Dermis blood vessel endothelial cell (primary cell): Measurements from ENCODE around the gene TPM4. TPM values are rescaled to one million over a fixed set of nuclear protein-coding genes. Genes with fewer than 3 reads are reported as not detected.
"Not testable (repeated sequence)": the region's sequence is repeated elsewhere in the genome, so short reads cannot be mapped to it uniquely, and the experiment has no call there.

ENCODE experiments used
- DNase-seq: peaks from one replicate; pipeline ENCODE4 v3.0.0; 2010
- total RNA-seq: library from RNA; depleted of rRNA; stranded (reverse); fragments of >200 nt; gene quantifications from 2 replicates; pipeline ENCODE4 v1.2.3, GENCODE V29; 2014

The TPM4 gene
- 533 and 897 TPM in 2 replicates for total RNA-seq

GRCh38 chr19:16076154-16076957, at the start of gene TPM4:
Gene TPM4, plus strand, starts transcription at chr19:16076495. Its CDS starts 71 bp downstream, at chr19:16076566.
- peak; percentile 93 for DNase-seq

GRCh38 chr19:16026756-16027155, 49.5 kb upstream of the TPM4 start:
- no peak for DNase-seq

GRCh38 chr19:16027528-16027927, 48.8 kb upstream of the TPM4 start:
- no peak for DNase-seq

GRCh38 chr19:16030155-16030554, 46.1 kb upstream of the TPM4 start:
- not testable (repeated sequence) for DNase-seq

- no peak for DNase-seq
These were observed 45.1 kb upstream of the TPM4 start for GRCh38 chr19:16030964-16031871.

- no peak for DNase-seq
These were observed 44.5 kb upstream of the TPM4 start for GRCh38 chr19:16031872-16032200.

- DNase-seq: no peak
These were observed 43.7 kb upstream of the TPM4 start for GRCh38 chr19:16032509-16033135.

- DNase-seq: no peak
These were observed 43.2 kb upstream of the TPM4 start for GRCh38 chr19:16033136-16033530.

GRCh38 chr19:16033721-16034120, 42.6 kb upstream of the TPM4 start:
- DNase-seq: no peak

GRCh38 chr19:16034180-16034579, 42.1 kb upstream of the TPM4 start:
- no peak for DNase-seq

- no peak for DNase-seq
These were observed 41.2 kb upstream of the TPM4 start for GRCh38 chr19:16034958-16035560.

- DNase-seq: no peak
These were observed 40.5 kb upstream of the TPM4 start for GRCh38 chr19:16035601-16036297.

GRCh38 chr19:16036397-16036925, 39.8 kb upstream of the TPM4 start:
- no peak for DNase-seq

GRCh38 chr19:16036941-16037340, 39.4 kb upstream of the TPM4 start:
- DNase-seq: no peak

- DNase-seq: no peak
These were observed 38.7 kb upstream of the TPM4 start for GRCh38 chr19:16037424-16038195.

GRCh38 chr19:16038196-16038695, 38.0 kb upstream of the TPM4 start:
- DNase-seq: no peak

- DNase-seq: no peak
These were observed 37.2 kb upstream of the TPM4 start for GRCh38 chr19:16039081-16039480.

GRCh38 chr19:16039545-16039944, 36.8 kb upstream of the TPM4 start:
- DNase-seq: no peak

- peak; percentile 26 for DNase-seq
These were observed 35.7 kb upstream of the TPM4 start for GRCh38 chr19:16040642-16041041.

- DNase-seq: peak; percentile 78
These were observed 34.9 kb upstream of the TPM4 start for GRCh38 chr19:16041299-16041990.
